WI38 (cell line): ENCODE results near the gene TUBGCP2.

ENCODE experiments used
- H3K4me3 ChIP-seq: 2 replicates; pipeline ENCODE4 v1.5.1; 2011; ENCODE audit warnings: low read depth, mild to moderate bottlenecking, control low read depth, low read length
- TF ChIP-seq, protein P1 (sequence below): IDR thresholded peaks from 2 replicates; pipeline ENCODE4 v1.5.1; 2012; ENCODE audit warnings: low read depth, mild to moderate bottlenecking, control low read depth, low read length

TUBGCP2 gene

DNA sequence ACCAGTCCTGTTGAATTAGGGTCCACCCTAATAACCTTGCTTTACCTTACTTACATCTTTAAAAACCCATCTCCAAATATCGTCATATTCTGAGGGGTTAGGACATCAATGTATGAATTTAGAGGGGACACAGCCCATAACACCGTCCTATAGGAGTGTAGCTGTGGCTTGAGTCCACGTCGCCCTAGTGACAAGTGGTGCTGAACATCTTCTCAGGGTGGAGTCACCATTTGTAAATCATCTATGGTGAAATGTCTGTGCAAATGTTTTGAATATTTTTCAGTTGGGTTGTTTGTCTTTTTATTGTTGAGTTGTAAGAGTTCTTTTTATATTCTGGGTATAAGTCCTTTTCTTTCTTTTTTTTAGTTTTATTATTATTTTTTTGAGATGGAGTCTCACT lies 33.3 kb upstream of the TUBGCP2 start:
- H3K4me3 ChIP-seq, result no peak overlapping the region

DNA sequence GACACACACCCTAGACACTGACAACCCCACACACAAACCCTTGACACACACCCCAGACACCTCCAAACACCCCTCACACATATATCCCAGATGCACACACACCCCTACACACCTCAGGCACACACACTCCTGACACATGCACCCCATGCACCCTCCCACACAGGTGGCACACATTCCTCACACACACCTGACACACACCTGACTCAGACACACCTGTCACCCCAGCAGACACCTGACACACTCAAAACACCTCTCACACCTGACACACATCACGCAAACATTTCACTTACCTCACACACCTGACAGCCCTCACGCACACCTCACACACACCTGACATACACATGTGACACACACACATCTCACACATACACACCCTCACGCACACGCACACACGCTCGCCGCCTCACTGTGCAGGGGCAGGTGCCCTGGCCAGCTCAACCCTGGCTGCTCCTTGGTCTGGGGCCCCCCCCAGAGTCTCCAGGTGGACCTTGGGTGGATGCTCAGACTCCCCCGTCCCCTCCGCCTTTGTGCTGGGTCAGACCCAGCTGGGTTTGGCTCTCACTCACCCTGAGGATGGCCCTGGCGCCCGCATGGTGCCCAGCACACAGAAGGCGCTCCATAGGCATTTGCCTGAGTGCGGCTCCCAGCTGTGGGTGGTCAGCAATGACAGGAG lies 31.2 kb upstream of the TUBGCP2 start:
- TF ChIP-seq, protein P1, sequence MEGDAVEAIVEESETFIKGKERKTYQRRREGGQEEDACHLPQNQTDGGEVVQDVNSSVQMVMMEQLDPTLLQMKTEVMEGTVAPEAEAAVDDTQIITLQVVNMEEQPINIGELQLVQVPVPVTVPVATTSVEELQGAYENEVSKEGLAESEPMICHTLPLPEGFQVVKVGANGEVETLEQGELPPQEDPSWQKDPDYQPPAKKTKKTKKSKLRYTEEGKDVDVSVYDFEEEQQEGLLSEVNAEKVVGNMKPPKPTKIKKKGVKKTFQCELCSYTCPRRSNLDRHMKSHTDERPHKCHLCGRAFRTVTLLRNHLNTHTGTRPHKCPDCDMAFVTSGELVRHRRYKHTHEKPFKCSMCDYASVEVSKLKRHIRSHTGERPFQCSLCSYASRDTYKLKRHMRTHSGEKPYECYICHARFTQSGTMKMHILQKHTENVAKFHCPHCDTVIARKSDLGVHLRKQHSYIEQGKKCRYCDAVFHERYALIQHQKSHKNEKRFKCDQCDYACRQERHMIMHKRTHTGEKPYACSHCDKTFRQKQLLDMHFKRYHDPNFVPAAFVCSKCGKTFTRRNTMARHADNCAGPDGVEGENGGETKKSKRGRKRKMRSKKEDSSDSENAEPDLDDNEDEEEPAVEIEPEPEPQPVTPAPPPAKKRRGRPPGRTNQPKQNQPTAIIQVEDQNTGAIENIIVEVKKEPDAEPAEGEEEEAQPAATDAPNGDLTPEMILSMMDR, result no peak
- H3K4me3 ChIP-seq, result no peak overlapping the region

More for the DNA sequence above, 33.3 kb upstream of the TUBGCP2 start:
- TF ChIP-seq, protein P1, result no peak

DNA sequence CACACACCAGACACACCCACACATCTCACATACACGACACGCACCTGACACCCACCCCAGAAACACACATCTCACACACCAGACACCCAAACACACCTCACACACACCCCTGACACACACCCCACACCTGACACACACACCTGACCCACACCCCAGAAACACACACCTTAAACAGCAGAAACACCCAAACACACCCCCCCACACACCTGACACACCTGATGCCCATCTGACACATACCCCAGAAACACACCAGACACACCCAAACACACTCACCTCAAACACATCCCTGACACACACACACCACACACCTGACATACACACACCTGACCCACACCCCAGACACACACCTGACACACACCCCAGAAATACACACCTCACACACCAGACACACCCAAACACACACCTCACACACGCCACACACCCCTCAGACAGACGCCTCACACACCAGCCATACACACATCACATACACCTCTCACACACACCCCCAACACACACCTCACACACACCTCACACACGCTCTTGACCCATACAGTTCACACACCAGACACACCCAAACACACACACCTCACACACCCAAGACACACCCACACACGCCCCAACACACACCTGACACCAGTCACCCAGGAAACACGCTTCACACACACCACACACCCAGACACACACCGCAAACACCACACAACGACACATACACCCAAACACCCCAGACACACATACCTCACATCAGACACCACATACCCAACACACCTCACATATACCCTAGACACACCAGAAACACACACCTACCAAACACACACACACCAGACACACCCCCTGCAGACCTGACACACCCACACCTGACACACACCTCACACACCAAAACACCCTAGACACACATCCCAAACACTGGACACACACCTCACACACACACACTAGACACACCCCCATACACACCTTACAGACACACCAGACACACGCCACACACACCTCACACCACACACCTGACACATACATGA lies 29.7 kb upstream of the TUBGCP2 start:
- H3K4me3 ChIP-seq, result no peak overlapping the region
- TF ChIP-seq, protein P1, result no peak

DNA sequence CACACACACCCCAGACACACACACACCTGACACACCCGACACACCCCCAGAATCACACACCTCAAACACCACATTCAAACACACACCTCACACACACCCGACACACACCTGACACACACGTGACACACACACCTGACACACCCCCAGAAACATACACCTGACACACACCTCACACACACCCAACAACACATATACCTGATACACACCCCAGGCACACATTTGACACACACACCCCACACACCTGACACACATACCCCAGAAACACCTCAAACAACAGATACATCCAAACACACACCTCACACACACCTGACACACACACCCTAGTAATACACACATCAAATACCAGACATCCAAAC lies 28.7 kb upstream of the TUBGCP2 start:
- H3K4me3 ChIP-seq, result no peak overlapping the region
- TF ChIP-seq, protein P1, result no peak

DNA sequence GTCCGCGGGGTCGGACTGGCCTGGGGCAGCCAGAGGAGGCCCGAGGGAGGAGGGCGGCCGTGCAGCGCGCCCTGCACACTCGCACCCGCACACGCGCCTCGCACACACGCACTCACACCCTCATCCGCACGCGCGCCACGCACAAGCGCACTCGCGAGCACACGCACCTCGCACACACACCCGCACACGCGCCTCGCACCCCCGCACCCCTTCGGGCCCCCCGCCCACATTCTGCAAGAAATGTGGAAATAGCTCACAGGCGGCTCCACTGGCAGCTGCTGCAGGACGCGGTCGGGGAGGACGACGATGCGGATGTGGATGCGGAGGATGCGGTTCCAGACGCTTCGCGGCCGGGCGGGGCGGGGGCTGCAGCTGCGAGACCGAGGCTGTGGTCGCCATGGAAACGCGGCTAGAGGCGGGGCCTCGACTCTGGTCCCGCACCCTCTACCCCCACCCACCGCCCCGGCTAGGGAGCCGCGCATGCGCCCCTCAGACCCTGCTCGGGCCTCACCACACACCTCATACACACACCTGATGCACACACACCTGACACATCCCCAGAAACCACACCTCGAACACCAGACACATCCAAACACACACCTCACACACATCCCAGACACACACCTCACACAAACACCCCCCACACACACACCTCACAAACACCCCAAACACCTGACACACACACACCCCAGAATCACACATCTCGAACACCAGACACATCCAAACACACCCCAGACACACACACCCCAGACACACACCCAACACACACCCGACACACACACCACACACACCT lies 28.1 kb upstream of the TUBGCP2 start, which contains the start of gene CALY:
TSS of gene CALY (minus strand) at position 320 of the 793 bp plus-strand sequence. CDS start 7,907 bp downstream, outside the sequence.
- peak within 1 kb of the TSS; percentile 43 for H3K4me3 ChIP-seq
- TF ChIP-seq, protein P1, result no peak

DNA sequence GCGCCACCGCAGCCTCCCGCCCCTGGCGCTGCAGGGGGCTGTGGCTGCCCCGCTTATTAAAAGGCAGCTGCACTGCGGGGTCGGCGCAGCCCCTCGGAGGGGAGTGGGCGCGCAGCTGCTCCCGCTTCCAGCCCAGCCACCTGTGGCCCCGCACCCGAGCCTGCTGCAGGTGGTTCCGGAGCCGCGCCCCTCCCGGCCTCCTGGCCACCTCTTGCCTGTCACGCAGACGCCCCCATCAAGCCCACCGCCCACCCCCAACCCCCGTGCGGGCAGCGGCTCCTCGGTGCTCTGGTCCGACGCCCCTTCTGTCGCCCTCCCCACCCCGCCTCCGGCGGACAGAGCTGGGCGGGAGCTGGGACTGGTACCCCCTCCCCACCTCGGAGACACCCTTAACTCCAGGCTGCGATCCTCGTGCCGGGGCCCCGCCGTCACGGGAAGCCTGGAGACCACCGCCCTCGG lies 27.5 kb upstream of the TUBGCP2 start:
- no peak overlapping the region for H3K4me3 ChIP-seq

More for the DNA sequence above, 27.5 kb upstream of the TUBGCP2 start:
- TF ChIP-seq, protein P1, result no peak
